GM18498 (cell line): Measurements from ENCODE around the gene MICU2.

ENCODE experiments used
- ATAC-seq: cut with Tn5 transposase; IDR thresholded peaks from one replicate; pipeline ENCODE4 v1.9.1; 2021; ENCODE audit warnings: mild to moderate bottlenecking, moderate library complexity; ENCODE audit not compliant: unreplicated experiment

Gene MICU2

DNA sequence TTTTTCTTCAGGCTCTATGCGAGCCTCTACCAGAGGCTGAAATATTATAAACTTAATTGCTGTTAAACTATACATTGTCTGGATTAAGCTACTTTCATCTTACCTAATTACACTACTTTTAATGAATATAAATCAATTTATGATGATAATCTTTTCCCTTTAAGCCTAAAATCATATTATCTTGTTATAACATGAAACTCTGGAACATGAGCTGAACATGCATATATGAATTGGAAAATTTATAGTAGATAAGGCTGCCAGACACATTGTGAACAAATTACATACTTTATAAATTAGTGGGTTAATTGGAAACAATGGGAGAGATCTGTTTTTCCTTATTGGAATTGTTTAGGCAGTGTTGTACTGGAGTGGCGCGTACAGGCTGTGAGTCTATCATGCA lies 99.6 kb downstream of the MICU2 start:
- ATAC-seq = no peak

DNA sequence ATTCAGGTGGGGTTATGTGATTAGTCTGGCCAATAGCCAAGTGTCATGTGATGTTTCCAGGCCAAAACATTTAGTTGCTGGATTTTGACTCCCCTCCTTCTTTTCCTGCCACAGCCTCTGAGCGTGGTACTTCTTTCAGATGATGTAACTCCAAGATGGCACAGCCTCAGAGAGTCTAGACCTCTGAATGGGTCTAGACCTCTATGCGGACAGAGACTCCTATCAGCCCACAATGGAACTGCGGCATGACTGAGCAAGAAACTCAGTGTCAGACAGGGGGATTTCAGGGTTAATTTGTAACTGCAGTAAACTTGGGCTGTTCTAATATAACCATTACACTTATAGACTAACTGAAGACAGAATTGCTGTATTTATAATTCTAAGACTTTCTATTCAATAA lies 102.3 kb downstream of the MICU2 start:
- ATAC-seq = no peak

DNA sequence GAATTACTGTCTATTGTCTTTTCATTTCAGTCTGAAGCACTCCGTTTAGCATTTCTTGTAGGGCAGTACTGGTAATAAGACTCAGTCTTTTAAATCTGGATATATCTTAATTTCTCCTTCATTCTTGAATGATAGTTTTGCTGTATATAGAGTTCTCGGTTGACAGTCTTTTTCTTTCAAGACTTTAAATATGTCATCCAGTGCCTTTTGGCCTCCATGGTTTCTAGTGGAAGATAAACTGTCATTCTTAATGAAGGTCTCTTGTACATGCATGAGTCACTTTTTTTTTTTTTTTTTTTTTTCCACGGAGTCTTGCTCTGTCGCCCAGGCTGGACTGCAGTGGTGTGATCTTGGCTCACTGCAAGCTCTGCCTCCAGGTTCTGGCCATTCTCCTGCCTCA lies 117.6 kb downstream of the MICU2 start:
- no peak for ATAC-seq

DNA sequence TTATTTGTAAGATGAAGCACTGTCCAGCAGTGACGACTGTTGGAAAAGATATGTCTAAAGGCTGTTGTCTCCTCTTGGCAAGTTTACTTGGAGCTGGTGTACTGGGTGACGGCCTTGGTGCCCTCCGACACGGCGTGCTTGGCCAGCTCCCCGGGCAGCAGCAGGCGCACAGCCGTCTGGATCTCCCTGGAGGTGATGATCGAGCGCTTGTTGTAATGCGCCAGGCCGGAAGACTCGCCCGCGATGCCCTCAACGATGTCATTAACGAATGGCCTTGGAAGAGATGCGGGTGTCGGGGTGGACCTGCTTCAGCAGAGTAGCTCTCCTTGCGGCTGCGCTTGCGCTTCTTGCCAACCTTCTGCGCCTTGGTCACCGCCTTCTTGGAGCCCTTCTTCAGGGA lies 120.2 kb downstream of the MICU2 start:
- ATAC-seq = no peak

DNA sequence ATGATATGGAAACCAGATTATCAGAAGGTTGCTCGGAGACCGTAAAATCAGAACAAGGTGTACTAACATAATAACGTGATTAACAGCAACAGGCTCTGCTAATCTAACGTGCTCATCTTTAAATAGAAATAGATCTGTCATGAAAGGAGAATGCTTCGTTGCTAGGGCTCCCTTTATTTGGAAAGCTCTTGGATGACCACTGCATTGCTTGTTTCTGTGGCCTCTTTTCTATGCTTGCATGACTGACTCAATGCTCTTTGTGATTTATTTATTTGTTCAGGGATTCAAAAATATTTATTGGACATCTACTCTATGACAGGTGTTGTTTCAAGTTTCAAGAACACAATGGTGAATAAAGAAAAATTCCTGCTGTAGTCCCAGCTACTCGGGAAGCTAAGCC lies 122.6 kb downstream of the MICU2 start:
- no peak for ATAC-seq

DNA sequence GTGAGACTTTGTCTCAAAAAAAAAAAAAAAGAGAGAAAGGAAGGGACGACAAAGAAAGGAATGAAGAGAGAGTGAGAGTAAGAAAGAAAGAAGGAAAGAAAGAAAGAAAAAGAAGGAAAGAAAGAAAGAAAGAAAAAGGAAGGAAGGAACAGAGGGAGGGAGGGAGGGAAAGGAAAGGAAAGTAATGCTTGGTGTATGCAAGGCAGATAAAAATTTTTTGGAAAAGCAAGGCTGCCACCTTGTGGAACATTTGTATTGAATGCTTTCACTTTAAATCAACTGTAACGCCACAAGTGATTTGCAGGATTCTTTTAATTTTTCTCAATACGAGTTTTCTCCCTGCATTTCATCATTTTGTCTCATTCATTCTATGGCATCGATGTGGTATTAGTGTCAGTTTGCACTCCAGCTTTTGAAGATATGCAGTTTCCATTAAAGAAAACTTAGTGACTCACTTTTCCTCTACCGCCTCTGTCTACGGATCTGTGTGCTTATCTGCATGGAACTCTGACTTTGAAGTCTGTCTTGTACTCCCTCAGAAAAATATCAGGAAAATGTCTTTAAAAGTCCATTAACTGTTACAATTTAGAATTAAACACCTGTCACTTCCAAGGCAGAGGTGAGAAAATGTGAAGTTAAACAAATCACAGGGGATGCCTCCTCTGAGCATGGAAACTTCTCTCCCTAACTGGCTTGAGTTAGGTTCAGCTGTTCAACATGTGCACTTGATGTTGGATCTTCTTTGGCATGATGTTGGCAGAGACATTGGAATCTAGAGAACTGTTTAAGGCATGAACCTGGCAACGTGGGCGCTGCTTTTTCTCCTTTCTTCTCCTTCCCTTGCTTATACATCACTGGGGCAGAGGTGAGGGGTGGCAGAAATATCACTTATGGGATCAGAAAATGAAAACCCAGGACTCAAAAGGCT lies 124.8 kb downstream of the MICU2 start:
- no peak for ATAC-seq

DNA sequence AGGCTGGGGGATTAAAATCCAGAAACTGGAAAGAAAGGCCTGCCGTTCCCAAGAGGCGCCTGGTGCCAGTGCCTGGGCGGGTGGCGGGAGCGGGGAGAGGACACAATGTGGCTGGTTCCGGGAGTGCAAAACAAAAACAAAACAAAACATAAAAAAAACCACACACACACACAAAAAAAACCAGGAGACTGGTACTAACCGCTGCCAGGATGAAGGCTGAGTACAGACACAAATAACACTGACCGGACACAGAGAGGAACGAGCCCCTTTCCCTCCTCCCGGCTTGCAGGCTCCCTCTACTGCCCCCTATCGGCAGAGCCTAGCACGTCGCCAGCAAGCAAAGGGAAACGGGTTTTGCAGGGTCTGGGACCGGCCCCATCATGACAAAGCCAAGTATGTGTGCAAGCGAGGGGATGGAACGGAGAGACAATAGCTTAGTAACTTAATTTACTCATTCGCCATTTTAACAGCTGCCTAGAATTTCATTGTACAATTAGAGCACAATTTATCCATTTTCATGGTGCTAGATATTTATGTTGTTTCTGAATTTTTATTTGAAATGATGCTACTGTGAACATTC lies 127.0 kb downstream of the MICU2 start:
- peak; percentile 86 for ATAC-seq

DNA sequence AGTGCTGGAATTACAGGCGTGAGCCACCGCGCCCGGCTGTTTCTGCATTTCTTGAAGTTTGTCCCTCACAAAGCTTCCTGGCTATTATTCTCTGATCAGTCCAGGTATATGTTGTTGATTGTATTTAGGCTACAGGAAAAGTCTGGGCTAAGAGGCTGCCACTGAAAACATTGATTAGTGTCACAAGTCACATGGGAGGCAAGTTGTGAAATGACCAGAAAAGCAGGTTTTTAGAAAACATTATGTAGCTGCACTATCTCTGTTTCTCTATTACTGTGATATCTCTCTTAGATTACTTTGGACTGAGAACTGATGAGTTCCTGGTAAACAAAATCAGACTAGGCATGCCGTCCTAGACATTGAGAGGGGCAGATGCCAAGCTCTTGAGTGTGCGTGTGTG lies 128.9 kb downstream of the MICU2 start:
- ATAC-seq = no peak

DNA sequence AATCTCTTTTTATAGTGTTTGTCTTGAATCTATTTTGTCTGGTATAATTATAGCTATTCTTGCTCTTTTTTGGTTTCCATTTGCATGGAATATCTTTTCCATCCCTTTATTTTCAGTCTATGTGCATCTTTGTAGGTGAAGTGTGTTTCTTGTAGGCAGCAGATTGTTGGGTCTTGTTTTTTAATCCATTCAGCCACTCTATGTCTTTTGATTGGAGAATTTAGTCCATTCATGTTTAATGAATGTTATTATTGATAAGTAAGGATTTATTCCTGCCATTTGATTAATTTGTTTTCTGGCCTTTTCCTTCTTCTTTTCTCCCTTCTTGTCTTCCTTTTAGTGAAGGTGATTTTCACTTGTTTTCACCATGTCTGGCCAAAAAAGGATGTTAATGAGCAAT lies 133.2 kb downstream of the MICU2 start:
- ATAC-seq = no peak

DNA sequence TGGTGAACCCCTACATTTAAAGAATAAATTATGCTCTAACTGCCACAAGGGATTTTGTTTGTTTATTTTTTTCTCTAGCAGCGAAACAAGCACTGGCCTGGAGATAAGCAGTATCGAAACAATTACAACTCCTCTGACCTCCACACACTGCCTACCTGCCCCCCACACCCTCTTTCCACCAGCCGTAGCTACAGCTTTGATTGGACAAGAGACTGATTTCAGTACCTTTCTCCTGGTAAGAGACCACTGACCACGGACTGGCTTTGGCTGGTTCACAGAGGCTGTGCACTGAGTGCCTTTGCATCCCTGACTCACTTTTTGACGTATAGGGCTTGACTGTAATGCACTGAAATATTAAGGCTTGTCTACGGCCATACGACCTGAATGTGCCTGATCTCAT lies 137.4 kb downstream of the MICU2 start:
- ATAC-seq = no peak

DNA sequence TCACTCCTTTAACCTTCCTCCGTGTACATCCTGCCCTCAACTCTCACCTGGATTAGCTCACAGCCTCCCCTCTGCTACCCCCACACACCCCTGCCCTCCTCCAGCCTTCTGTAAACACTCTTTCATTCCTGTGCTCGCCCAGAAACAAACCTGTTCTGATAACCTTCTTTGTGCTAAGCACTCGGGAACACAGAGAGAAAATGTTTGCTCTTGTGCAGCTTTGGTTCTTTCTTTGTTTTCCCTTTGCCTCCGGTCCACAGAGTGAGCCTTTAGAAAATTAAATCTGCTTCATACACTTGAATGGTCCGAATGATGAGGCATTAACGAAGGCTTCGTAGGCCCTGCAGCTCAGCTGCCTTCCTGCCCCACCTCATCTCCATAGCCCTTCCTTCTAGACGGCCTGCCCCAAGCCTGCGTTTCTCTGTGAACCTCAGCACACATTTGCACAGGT lies 138.2 kb downstream of the MICU2 start:
- no peak for ATAC-seq

DNA sequence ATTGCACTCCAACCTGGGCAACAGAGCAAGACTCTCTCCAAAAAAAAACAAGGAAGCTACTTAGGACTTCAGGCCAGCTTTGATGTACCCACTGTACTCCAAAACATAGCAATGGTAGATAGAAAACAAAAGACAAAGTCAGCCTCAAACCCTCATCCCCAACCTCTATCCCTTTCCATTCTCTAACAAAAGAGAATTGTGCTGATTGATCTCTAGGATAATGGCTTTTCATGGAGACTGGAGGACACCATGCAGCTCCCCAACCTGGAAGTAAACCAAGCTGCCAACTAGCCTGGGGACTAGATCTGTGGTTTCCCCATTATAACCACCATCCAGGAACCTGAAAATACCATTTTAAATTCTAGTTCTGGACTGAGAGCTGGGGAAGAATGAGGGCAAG lies 140.5 kb downstream of the MICU2 start:
- ATAC-seq = no peak

DNA sequence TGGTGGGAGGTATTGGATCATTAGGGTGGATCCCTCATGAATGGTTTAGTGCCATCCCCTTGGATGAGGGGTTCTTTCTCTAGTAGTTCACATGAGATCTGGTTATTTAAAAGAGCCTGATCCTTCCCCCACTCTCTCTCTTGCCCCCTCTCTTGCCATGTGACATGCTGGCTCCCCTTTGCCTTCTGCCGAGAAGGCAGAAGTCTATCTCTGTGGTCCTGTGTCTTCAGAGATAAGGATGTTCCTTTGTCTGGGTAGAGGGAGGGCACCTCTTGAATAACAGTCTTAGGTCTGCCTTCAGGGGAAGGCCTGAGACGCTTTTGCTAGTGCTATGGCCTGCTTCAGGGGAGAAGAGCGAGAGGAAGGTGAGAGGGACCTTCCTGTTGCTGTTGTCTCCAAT lies 142.8 kb downstream of the MICU2 start:
- ATAC-seq = no peak

DNA sequence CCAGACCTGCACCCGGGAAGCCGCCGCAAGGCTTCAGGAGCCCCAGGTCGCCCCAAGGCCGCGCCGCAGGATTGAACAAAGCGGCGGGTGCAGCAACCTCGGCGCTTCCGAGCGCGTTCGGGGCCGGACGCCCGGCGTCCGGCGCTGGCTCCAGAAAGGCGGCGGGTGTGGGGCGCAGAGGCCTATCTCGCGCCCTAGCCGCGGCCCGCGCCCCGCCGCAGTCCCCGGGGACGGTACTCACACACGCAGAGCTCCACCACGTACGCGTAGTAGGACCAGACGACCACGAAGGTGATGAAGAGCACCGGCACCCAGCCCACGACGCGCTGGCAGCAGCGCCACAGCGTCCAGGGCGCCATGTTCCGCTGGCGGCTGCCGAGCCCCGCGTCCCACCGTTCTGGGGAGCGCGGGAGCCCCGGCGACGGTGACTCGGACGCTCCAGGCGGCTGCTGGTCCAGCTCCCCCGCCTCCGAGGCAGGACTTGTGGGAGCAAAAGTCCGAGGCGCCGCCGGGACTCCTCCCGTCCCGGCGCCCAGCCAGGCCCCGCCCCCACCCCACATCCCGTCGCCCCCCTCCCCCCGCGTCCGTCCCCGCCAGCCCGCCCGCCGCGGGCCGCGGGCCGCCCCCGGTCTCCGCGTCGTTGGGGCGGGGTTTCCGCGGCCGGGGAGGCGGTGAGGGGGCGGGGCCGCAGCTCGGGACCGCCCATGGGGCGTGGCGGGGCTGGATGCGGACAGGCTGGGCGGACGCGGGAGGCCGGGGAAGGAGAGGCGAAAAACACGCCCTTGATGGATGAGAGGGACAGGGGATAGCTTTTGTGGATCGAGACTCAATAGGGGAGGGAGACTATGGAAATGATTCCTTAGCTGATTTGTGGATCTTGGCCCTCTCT lies 144.9 kb downstream of the MICU2 start, which contains the start of gene ZDHHC20:
TSS of gene ZDHHC20 (minus strand) at position 491 of the 889 bp plus-strand sequence. CDS start at position 359, 132 bp downstream.
- ATAC-seq = peak; percentile 93

DNA sequence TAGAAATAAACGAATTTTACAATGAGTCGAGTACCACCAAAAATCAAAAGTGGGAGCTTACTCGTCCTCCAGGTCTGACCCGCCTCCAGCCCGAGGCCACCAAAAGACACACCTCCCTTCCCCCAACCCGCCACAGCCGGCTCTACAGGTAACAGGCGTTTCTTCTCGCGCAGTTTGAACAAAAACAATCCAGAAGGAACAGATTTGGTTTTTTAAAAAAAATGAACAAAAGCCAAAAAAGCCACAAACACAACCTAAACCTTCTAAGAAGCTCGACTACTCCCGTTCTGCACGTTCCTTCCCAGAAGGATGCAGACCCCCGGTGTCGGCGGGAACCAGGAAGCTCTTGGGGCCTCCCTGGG lies 145.5 kb downstream of the MICU2 start:
- peak; percentile 36 for ATAC-seq

DNA sequence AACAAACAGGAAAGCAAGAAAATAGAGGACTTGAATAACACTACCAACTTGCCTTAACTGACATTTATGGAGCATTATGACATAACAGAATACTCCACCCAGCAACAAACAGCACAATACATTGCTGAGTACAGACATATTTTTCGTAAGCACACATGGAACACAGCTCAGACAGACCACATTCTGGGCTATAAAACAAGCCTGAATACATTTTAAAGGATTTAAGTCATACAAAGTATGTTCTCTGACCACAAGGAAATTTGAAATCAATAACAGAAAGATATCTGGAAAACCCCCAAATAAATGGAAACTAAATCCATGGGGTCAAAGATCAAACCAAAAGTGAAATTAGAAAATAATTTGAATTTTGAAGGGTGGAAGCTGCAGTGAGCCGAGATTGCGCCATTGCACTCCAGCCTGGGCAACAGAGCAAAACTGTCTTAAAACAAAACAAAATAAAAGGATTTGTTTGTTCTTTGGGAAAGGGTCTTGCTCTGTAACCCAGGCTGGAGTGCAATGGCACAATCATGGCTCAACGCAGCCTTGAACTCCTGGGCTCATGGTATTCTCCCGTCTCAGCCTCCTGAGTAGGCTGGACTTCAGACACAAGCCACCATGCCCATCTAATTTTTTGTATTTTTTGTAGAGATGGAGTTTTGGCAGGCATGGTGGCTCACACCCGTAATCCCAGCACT lies 150.4 kb downstream of the MICU2 start:
- ATAC-seq = no peak

DNA sequence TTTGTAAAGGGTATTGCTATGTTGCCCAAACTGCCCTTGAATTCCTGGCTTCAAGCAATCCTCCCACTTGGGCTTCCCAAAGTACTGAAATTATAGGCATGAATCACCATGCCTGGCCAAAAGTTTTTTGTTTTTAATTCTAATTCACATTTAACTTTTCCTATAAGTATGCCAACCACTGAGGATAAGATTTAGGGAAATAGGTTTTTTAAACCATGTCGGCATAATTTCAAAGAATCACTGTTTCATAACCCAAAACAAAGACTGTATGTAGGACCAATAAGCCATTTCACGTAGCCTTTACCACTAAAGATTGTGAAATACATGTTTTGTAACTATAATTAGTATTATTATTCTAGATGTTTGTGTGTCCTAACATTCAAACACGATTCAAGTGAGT lies 153.0 kb downstream of the MICU2 start:
- no peak for ATAC-seq

DNA sequence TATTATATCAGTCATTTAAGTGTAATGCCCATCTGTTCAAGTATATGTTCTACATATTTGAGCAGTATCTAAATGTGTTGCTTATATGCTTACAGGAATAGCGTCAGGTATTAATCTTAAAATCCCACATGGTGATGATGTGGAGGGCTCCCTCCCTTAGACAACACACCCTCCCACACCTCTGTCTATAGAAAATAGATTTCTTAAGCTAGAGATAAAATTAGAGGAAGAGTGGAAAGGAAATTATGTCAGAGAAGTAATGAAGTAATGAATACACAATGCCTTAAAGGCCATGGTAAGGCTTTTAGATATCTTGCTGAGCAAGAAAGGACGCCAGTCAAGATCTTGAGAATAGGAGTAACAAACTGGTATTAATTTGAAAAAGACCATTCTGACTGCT lies 157.3 kb downstream of the MICU2 start:
- ATAC-seq = no peak

DNA sequence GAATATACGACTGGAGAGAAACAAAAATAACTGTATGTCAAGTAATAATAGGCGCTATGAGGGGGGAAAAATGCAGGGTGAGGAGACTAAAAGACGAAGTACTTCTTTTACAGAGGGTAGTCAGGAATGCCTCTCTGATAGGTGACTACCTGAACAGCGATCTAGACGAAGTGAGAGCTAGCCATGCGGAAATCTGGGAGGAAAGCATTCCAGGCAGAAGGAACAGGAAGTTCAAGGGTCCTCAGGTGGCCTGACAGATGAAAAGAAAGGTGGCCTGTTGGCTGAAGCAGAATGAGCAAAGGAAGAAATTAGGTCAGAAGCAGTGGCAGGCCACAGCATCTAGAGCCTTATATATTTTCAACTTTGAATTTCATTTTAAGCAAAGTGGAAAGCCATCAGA lies 158.2 kb downstream of the MICU2 start:
- no peak for ATAC-seq

DNA sequence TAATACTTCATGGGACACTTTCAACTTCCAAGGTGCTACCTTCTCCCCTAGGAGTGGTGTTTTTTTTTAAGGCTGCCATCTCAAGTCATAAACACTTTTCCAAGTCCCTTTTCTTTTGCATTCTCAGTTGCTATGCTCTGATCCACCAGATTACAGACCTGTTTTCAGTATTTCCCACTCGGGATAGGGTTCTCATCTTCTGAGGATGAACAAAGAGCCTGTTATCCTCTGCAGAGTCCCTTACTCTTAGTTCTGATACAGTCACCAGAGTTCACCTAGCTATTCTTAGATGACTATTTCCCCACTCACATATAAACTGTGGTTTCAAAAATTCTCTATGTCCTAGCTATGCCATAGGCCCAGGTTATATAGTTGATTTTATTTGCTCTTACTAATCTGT lies 160.8 kb downstream of the MICU2 start:
- no peak for ATAC-seq
